Neutrophil (primary cell): ENCODE data around the gene KCNIP3.

Experiments
- H3K27ac ChIP-seq: fragments of 200-600 bp; sonication (generic); 2 replicates; pipeline ENCODE4 v1.5.1; 2016; ENCODE audit warnings: mild to moderate bottlenecking, moderate library complexity
- H3K27me3 ChIP-seq: fragments of 200-600 bp; sonication (generic); 2 replicates; pipeline ENCODE4 v1.6.0; 2016; ENCODE audit warnings: mild to moderate bottlenecking
- H3K36me3 ChIP-seq: fragments of 200-600 bp; sonication (generic); 2 replicates; pipeline ENCODE4 v1.5.1; 2017
- H3K4me1 ChIP-seq, 2 experiments: fragments of 200-600 bp in 1 of 2; sonication (generic) in 1 of 2; 1 replicate in 1 of 2; 2 replicates in 1 of 2; pipeline versions ENCODE4 v1.5.1 to v1.6.1; 2013 to 2016; ENCODE audit warnings: low read depth in 1 of 2, low read length in 1 of 2, mild to moderate bottlenecking in 1 of 2, moderate library complexity in 1 of 2; ENCODE audit not compliant: control insufficient read depth in 1 of 2, insufficient read depth in 1 of 2
- H3K4me3 ChIP-seq, 2 experiments: fragments of 200-600 bp in 1 of 2; sonication (generic) in 1 of 2; 1 replicate in 1 of 2; 2 replicates in 1 of 2; pipeline ENCODE4 v1.5.1; 2013 to 2016; ENCODE audit warnings: low read depth in 1 of 2, low read length in 1 of 2, mild to moderate bottlenecking in 1 of 2, moderate library complexity in 1 of 2
- H3K9me3 ChIP-seq: fragments of 200-600 bp; sonication (generic); 2 replicates; pipeline ENCODE4 v1.5.1; 2016
- TF ChIP-seq, protein P1 (sequence below): fragments of 200-600 bp; sonication (generic); IDR thresholded peaks from 2 replicates; pipeline ENCODE4 v1.5.1; 2016; ENCODE audit warnings: antibody characterized with exemption

KCNIP3 gene

DNA sequence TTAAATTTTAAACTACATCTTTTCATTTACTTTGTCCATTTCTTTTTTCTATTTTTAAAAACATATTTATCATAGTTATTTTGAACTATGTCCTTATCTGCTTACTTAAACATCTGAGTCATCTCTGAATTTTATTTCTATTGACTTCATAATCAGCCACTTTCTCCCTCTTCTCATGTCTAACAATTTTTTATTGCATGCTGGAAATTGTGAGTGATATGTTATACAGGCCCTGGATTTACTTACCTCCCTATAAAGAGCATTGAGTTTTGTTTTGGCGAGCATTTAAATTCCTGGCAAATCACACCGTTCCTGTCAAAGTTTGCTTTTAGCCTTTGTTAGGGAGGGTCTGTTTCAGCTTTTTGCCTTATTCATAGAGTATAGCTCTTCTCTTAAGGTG, 39.3 kb downstream of the KCNIP3 start:
- Histone ChIP-seq H3K36me3 (no peaks in the 10 kb centered on the region), H3K4me3 (no peak overlapping the region), H3K9me3 (no peaks in the 10 kb centered on the region), H3K27ac (no peak overlapping the region), H3K4me1 (no peaks in the 10 kb centered on the region), H3K27me3 (peaks cover 9% of the 10 kb centered on the region)
- TF ChIP-seq, protein P1, sequence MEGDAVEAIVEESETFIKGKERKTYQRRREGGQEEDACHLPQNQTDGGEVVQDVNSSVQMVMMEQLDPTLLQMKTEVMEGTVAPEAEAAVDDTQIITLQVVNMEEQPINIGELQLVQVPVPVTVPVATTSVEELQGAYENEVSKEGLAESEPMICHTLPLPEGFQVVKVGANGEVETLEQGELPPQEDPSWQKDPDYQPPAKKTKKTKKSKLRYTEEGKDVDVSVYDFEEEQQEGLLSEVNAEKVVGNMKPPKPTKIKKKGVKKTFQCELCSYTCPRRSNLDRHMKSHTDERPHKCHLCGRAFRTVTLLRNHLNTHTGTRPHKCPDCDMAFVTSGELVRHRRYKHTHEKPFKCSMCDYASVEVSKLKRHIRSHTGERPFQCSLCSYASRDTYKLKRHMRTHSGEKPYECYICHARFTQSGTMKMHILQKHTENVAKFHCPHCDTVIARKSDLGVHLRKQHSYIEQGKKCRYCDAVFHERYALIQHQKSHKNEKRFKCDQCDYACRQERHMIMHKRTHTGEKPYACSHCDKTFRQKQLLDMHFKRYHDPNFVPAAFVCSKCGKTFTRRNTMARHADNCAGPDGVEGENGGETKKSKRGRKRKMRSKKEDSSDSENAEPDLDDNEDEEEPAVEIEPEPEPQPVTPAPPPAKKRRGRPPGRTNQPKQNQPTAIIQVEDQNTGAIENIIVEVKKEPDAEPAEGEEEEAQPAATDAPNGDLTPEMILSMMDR = no peak

DNA sequence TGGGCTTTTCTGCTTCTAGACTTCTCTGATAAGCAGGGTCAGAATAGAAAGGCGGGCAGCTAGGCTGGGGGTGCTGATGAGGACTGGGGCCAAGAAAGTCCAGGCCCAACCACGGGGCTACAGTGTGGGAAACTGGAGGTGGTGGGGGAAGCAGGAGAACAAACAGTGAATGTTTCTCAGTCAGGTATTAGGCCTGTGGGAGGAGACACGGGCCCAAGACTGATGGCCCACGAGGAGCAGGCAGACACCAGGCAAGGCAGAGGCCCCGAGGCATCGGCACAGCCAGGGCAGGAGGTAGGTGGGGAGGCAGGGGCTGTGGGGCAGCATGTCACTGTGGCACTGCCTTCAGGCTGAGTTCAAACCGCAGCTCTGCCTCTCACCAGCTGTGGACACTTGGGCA, 40.7 kb downstream of the KCNIP3 start:
- H3K4me3 ChIP-seq = no peak overlapping the region
- TF ChIP-seq, protein P1 = no peak
- H3K4me1 ChIP-seq = no peaks in the 10 kb centered on the region
- no peaks in the 10 kb centered on the region for H3K36me3 ChIP-seq
- H3K27ac ChIP-seq = no peak overlapping the region
- H3K27me3 ChIP-seq = peaks cover 22% of the 10 kb centered on the region
- H3K9me3 ChIP-seq = no peaks in the 10 kb centered on the region

DNA sequence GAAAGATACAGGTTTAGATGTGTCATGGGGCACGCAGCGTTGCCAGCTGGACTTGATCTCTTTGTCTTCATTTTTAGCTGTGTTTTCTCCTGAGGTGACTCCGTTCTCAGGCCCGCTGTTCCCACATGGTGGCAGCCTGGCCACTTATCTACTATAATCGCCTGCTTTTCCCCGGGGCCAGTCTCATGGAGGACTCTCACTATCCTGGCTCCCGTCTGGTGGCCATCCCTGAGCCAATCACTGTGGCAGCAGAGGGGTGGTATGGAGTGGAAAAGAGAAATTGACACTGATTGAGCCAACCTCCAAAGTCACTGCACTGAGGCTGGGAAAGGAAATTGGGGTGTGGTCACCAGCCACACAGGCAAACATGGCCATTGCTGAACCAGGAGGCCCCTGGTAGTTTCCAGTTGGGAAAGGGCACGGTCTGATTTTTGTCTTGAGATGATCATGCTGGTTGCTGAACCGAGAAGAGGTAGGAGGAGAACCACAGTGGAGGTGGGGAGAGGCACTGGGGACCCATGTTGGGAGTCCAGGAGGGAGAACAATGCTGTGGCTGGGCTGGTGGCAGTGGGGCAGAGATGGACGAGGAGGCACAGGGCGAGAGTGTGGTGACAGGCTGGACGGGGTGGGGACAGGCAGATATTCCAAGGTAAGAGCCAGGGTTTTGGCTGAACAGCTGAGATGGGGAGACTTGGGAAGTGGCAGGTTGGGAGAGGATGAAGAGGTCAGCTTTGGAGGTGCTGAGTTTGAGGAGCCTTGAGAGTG, 45.6 kb downstream of the KCNIP3 start:
- Histone ChIP-seq H3K4me3 (no peak overlapping the region), H3K9me3 (no peaks in the 10 kb centered on the region), H3K27ac (no peak overlapping the region), H3K36me3 (no peaks in the 10 kb centered on the region), H3K4me1 (peaks cover 7 to 12% of the 10 kb centered on the region in 2 experiments), H3K27me3 (peaks cover 70% of the 10 kb centered on the region)
- TF ChIP-seq, protein P1 = no peak

DNA sequence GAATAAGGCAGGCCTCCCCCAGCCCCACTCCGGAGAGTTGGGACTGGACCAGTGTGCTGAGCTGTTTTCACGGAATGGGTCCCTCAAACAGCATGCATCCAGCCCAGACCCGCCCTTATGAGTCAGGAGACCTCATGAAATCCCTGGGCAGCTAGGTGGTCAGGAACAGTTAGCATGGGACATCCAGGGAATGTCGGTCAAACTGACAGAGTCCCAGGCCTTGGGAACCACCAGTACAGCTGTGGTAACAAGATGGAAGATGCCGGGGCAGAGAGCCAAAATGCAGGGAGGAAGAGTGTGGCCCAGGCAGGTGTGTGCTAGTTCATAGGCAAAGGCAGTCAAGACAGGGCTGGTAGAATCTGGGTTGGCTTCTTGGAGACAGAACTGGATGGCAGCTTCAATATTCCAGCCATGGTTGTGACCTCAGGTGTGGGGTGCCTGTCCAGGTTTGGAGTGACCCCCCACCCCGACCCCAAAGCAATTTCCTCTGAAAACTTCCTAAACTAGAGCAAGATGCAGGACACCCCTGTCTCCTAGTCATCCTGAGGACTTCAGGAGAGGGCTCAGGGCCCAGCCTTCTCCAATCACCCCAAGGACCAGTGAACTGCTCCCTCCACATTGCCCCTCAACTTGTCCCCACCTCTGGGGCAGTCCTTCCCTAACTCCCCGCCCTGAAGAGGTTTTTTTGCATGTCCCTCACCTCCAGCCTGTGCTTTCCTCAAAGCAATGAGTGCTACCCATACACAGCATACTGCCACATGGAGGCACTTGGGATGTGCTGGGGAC, 46.5 kb downstream of the KCNIP3 start:
- Histone ChIP-seq H3K4me3 (no peak overlapping the region), H3K27me3 (peaks cover 79% of the 10 kb centered on the region), H3K36me3 (no peaks in the 10 kb centered on the region), H3K27ac (no peak overlapping the region), H3K4me1 (peaks cover 7 to 12% of the 10 kb centered on the region in 2 experiments), H3K9me3 (no peaks in the 10 kb centered on the region)
- TF ChIP-seq, protein P1 = no peak

DNA sequence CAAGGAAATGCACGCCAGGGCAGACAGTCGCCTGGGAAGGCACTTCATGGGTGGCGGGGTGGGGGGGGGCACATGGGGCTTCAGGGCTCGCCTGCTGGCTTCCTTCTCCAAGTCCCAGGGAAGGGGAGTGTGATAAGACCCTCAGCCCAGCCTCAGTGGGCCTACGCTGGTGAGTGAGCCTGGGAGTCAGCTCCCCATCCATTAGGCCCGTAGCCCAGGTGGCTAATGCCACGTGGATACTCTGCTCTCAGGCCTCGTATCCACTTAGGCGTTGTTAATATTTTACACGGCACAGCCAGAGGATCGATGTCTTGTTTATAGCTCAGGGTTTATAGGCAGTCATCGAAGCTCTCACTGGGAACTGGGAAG, 47.1 kb downstream of the KCNIP3 start:
- Histone ChIP-seq H3K4me1 (peaks cover 7 to 12% of the 10 kb centered on the region in 2 experiments), H3K4me3 (no peak overlapping the region), H3K9me3 (no peaks in the 10 kb centered on the region), H3K36me3 (no peaks in the 10 kb centered on the region), H3K27me3 (peaks cover 85% of the 10 kb centered on the region), H3K27ac (no peak overlapping the region)
- TF ChIP-seq, protein P1 = no peak
